ENCODE data around the gene MAPK1. TPM values are rescaled to one million over a fixed set of nuclear protein-coding genes. Genes with fewer than 3 reads are reported as not detected.

The MAPK1 gene
- total and polyA plus RNA-seq, 9 of the 15 experiments (the other 6 are each of a cell fraction or from before 2014, with no cell fraction given): 46.3 to 575 (median 283) TPM

DNA sequence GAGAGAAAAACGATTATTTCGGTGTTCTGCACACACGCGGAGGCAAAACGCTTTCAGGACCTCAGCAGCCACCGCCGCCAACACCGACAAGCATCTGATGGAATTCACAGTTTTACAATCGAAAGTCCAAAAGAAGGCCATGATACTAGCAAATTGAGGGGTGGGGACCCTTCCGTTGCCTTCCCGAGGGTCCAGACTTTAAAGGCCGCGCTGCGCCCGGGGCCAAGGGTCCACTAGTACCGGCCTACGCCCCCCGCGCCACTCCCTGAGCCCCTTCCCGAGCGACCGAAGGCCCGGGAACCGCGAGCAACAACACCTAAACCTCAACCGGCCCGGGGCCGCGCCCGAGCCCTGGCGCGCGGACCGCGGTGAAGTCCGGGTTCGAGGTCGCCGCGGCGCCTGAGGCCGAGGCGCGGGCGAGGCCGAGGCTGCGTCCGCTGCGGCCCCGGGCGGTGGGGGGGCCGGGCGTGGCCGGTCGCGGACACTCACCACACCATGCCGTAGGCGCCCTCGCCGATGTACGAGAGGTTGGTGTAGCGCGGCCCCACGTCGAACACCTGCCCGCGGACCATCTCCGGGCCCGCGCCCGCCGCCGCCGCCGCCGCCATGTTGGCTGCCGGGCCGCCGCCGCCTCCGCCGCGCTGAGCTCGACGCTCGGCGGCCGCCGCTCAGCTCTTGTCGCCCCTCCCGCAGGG lies 465 bp downstream of the MAPK1 start (continued):
- TF ChIP-seq, protein P1, sequence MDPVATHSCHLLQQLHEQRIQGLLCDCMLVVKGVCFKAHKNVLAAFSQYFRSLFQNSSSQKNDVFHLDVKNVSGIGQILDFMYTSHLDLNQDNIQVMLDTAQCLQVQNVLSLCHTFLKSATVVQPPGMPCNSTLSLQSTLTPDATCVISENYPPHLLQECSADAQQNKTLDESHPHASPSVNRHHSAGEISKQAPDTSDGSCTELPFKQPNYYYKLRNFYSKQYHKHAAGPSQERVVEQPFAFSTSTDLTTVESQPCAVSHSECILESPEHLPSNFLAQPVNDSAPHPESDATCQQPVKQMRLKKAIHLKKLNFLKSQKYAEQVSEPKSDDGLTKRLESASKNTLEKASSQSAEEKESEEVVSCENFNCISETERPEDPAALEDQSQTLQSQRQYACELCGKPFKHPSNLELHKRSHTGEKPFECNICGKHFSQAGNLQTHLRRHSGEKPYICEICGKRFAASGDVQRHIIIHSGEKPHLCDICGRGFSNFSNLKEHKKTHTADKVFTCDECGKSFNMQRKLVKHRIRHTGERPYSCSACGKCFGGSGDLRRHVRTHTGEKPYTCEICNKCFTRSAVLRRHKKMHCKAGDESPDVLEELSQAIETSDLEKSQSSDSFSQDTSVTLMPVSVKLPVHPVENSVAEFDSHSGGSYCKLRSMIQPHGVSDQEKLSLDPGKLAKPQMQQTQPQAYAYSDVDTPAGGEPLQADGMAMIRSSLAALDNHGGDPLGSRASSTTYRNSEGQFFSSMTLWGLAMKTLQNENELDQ (CRISPR knock-in tag; IDR thresholded peaks at IDR 0.05; ENCODE audit: borderline replicate concordance): no peak
- TF ChIP-seq TRIM24 (IDR thresholded peaks at IDR 0.05): no peak
- TF ChIP-seq, protein P2, sequence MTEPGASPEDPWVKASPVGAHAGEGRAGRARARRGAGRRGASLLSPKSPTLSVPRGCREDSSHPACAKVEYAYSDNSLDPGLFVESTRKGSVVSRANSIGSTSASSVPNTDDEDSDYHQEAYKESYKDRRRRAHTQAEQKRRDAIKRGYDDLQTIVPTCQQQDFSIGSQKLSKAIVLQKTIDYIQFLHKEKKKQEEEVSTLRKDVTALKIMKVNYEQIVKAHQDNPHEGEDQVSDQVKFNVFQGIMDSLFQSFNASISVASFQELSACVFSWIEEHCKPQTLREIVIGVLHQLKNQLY (CRISPR knock-in tag; conservative IDR thresholded peaks at IDR 0.05): peak in 1 of 2 experiments; percentile 47; a peak in 2 of 4 replicates
- TF ChIP-seq, protein P3, sequence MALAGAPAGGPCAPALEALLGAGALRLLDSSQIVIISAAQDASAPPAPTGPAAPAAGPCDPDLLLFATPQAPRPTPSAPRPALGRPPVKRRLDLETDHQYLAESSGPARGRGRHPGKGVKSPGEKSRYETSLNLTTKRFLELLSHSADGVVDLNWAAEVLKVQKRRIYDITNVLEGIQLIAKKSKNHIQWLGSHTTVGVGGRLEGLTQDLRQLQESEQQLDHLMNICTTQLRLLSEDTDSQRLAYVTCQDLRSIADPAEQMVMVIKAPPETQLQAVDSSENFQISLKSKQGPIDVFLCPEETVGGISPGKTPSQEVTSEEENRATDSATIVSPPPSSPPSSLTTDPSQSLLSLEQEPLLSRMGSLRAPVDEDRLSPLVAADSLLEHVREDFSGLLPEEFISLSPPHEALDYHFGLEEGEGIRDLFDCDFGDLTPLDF (CRISPR knock-in tag; IDR thresholded peaks at IDR 0.05): peak; percentile 64; the same call in 1 of the 2 replicates
- TF ChIP-seq ESRRB (CRISPR knock-in tag; IDR thresholded peaks at IDR 0.05; ENCODE audit: borderline replicate concordance): no peak
- TF ChIP-seq, protein P4, sequence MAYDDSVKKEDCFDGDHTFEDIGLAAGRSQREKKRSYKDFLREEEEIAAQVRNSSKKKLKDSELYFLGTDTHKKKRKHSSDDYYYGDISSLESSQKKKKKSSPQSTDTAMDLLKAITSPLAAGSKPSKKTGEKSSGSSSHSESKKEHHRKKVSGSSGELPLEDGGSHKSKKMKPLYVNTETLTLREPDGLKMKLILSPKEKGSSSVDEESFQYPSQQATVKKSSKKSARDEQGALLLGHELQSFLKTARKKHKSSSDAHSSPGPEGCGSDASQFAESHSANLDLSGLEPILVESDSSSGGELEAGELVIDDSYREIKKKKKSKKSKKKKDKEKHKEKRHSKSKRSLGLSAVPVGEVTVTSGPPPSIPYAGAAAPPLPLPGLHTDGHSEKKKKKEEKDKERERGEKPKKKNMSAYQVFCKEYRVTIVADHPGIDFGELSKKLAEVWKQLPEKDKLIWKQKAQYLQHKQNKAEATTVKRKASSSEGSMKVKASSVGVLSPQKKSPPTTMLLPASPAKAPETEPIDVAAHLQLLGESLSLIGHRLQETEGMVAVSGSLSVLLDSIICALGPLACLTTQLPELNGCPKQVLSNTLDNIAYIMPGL (CRISPR knock-in tag; IDR thresholded peaks at IDR 0.05): peak; percentile 93
